H1 (cell line): ENCODE data around the gene HSF4. TPM values are rescaled to one million over a fixed set of nuclear protein-coding genes. Genes with fewer than 3 reads are reported as not detected.
A peak's percentile ranks its signal among the peaks of the same experiment; 100 is the strongest.

Experiments
- CTCF ChIA-PET: fragments of 300-600 bp; sonication (Branson Sonifier 250); formaldehyde crosslinking; loops from one replicate; lab custom pipeline; 2021; ENCODE audit not compliant: partially characterized antibody; lab: Charles Lee
- POLR2A ChIA-PET: fragments of 300-600 bp; sonication (Branson Sonifier 250); formaldehyde crosslinking; loops from one replicate; lab custom pipeline; 2021; ENCODE audit warnings: inconsistent platforms; ENCODE audit not compliant: partially characterized antibody; lab: Charles Lee
- DNase-seq, 2 experiments: peaks; one replicate each; pipeline versions ENCODE4 v3.0.0 to v3.0.0-alpha.2; 2010 to 2022; ENCODE audit warnings: low spot score in 2 of 2, low read depth in 1 of 2, mixed read lengths in 1 of 2
- FAIRE-seq: peaks from 2 replicates; lab custom pipeline; 2011; peaks lifted over from hg19 to GRCh38; lab: Jason Lieb, UNC
- H2AFZ ChIP-seq: 2 replicates; pipeline ENCODE4 v1.8.1; 2012; ENCODE audit warnings: low read length, inconsistent platforms
- H2AK5ac ChIP-seq: 2 replicates; pipeline ENCODE4 v1.6.1; 2013; ENCODE audit warnings: low read depth, low read length
- H2BK120ac ChIP-seq: replicated peaks from 2 replicates; pipeline ENCODE3; 2013; ENCODE audit warnings: low read depth, low read length, inconsistent platforms
- H2BK12ac ChIP-seq: 2 replicates; pipeline ENCODE4 v1.6.1; 2013; ENCODE audit warnings: low read depth, low read length
- H2BK15ac ChIP-seq: 2 replicates; pipeline ENCODE4 v1.6.1; 2013; ENCODE audit warnings: low read length
- H2BK20ac ChIP-seq: 2 replicates; pipeline ENCODE4 v1.6.1; 2013; ENCODE audit warnings: low read length
- H2BK5ac ChIP-seq: 2 replicates; pipeline ENCODE4 v1.6.1; 2013; ENCODE audit warnings: low read depth, low read length
- H3K14ac ChIP-seq: 2 replicates; pipeline ENCODE4 v1.6.1; 2013; ENCODE audit warnings: inconsistent platforms; ENCODE audit not compliant: insufficient read length
- H3K18ac ChIP-seq: 2 replicates; pipeline ENCODE4 v1.6.1; 2013; ENCODE audit warnings: low read length; ENCODE audit errors: extremely low read depth
- H3K23ac ChIP-seq: 2 replicates; pipeline ENCODE4 v1.6.1; 2013; ENCODE audit warnings: inconsistent platforms; ENCODE audit not compliant: insufficient read length
- H3K23me2 ChIP-seq: 2 replicates; pipeline ENCODE4 v1.6.1; 2013; ENCODE audit warnings: low read depth, low read length
- H3K27ac ChIP-seq: 2 replicates; pipeline ENCODE4 v1.6.1; 2011; ENCODE audit warnings: low read depth, low read length, inconsistent platforms
- H3K27me3 ChIP-seq, 4 experiments: replicated peaks in 1 of 4; 1 replicate in 1 of 4; 2 replicates in 3 of 4; pipeline versions ENCODE4 v1.6.1 to v1.8.1; 2011 to 2013; ENCODE audit warnings: low read length in 3 of 4, mild to moderate bottlenecking in 3 of 4, inconsistent platforms in 2 of 4, mixed read lengths in 2 of 4, moderate library complexity in 1 of 4; ENCODE audit not compliant: control insufficient read depth in 3 of 4, insufficient read depth in 3 of 4; ENCODE audit errors: extremely low read depth in 1 of 4
- H3K36me3 ChIP-seq, 4 experiments: 2 replicates each; pipeline versions ENCODE4 v1.6.1 to v1.8.1; 2011 to 2013; ENCODE audit warnings: mild to moderate bottlenecking in 4 of 4, low read length in 3 of 4, moderate library complexity in 2 of 4, control low read depth in 1 of 4, inconsistent platforms in 1 of 4; ENCODE audit not compliant: insufficient read depth in 4 of 4, control insufficient read depth in 2 of 4
- H3K4ac ChIP-seq: replicated peaks from 2 replicates; pipeline ENCODE3; 2013; ENCODE audit warnings: low read length, low read depth, mixed read lengths, inconsistent platforms; ENCODE audit not compliant: insufficient read length
- H3K4me1 ChIP-seq, 4 experiments: replicated peaks in 1 of 4; 1 replicate in 1 of 4; 2 replicates in 3 of 4; pipeline versions ENCODE4 v1.6.1 to v1.8.1; 2011 to 2013; ENCODE audit warnings: low read length in 3 of 4, inconsistent platforms in 2 of 4, mixed read lengths in 1 of 4; ENCODE audit not compliant: insufficient read depth in 4 of 4, control insufficient read depth in 3 of 4
- H3K4me2 ChIP-seq, 2 experiments: 2 replicates each; pipeline versions ENCODE4 v1.6.1 to v1.8.1; 2011 to 2013; ENCODE audit warnings: low read depth in 2 of 2, low read length in 2 of 2, control low read depth in 1 of 2, inconsistent platforms in 1 of 2, mild to moderate bottlenecking in 1 of 2; ENCODE audit not compliant: insufficient read depth in 1 of 2
- H3K4me3 ChIP-seq, 4 experiments: fragments of 200-600, 300-600 bp in 1 of 4; sonication (generic), shearing (Covaris generic), sonication (Bioruptor Twin) in 1 of 4; 2 replicates each; pipeline versions ENCODE4 v1.5.1 to v1.8.1; 2011 to 2016; ENCODE audit warnings: low read length in 4 of 4, low read depth in 3 of 4, control low read depth in 2 of 4, inconsistent platforms in 2 of 4, mild to moderate bottlenecking in 2 of 4, mixed read lengths in 1 of 4, moderate library complexity in 1 of 4; ENCODE audit not compliant: insufficient read depth in 2 of 4; ENCODE audit errors: extremely low read depth in 1 of 4
- H3K56ac ChIP-seq: replicated peaks from 2 replicates; pipeline ENCODE3; 2013; ENCODE audit warnings: low read depth, mild to moderate bottlenecking, mixed read lengths, low read length, inconsistent platforms; ENCODE audit not compliant: insufficient read length
- H3K79me1 ChIP-seq: 2 replicates; pipeline ENCODE4 v1.6.1; 2013; ENCODE audit warnings: low read depth, low read length, control low read depth
- H3K79me2 ChIP-seq, 2 experiments: 2 replicates each; pipeline versions ENCODE4 v1.6.1 to v1.8.1; 2012 to 2013; ENCODE audit warnings: low read length in 2 of 2, mild to moderate bottlenecking in 2 of 2, inconsistent platforms in 1 of 2; ENCODE audit not compliant: insufficient read depth in 2 of 2, control insufficient read depth in 1 of 2
- H3K9ac ChIP-seq, 4 experiments: replicated peaks in 1 of 4; 1 replicate in 1 of 4; 2 replicates in 3 of 4; pipeline versions ENCODE4 v1.6.1 to v1.8.1; 2011 to 2013; ENCODE audit warnings: low read depth in 3 of 4, low read length in 3 of 4, control low read depth in 2 of 4, mild to moderate bottlenecking in 2 of 4, moderate library complexity in 2 of 4, inconsistent platforms in 1 of 4; ENCODE audit errors: extremely low read depth in 1 of 4
- H3K9me3 ChIP-seq, 2 experiments: 2 replicates each; pipeline versions ENCODE4 v1.6.1 to v1.8.1; 2012 to 2013; ENCODE audit warnings: mild to moderate bottlenecking in 2 of 2, moderate library complexity in 2 of 2, control low read depth in 1 of 2, inconsistent platforms in 1 of 2, low read depth in 1 of 2, low read length in 1 of 2, mixed read lengths in 1 of 2; ENCODE audit not compliant: insufficient read depth in 2 of 2
- H4K20me1 ChIP-seq, 2 experiments: replicated peaks in 1 of 2; 2 replicates each; pipeline versions ENCODE3 to v1.8.1; 2011 to 2013; ENCODE audit warnings: inconsistent platforms in 2 of 2, low read length in 2 of 2, mild to moderate bottlenecking in 1 of 2; ENCODE audit not compliant: insufficient read depth in 2 of 2, control insufficient read depth in 1 of 2
- H4K5ac ChIP-seq: 2 replicates; pipeline ENCODE4 v1.6.1; 2013; ENCODE audit warnings: low read length, low read depth, mixed read lengths, inconsistent platforms; ENCODE audit not compliant: insufficient read length
- H4K8ac ChIP-seq: 2 replicates; pipeline ENCODE4 v1.8.0; 2013; ENCODE audit warnings: mild to moderate bottlenecking, moderate library complexity, low read length, inconsistent platforms; ENCODE audit not compliant: insufficient read depth; ENCODE audit errors: extremely low read depth
- H4K91ac ChIP-seq: replicated peaks from 2 replicates; pipeline ENCODE3; 2013; ENCODE audit warnings: low read length, mixed read lengths, inconsistent platforms; ENCODE audit not compliant: insufficient read length
- ATF3 ChIP-seq: IDR thresholded peaks from 2 replicates; pipeline ENCODE4 v1.6.1; 2011; ENCODE audit warnings: low read depth, mild to moderate bottlenecking, low read length; ENCODE audit not compliant: insufficient read depth
- CBX5 ChIP-seq: fragments of 300-800, 300-1000 bp; sonication (generic); IDR thresholded peaks from 2 replicates; pipeline ENCODE4 v1.7.1; 2016; ENCODE audit warnings: antibody characterized with exemption, low read length, low read depth
- CHD2 ChIP-seq: IDR thresholded peaks from 2 replicates; pipeline ENCODE4 v1.6.1; 2012; ENCODE audit warnings: low read length, improper control_type of control experiment
- HDAC2 ChIP-seq, 2 experiments: fragments of 300-600 bp in 1 of 2; sonication (generic) in 1 of 2; IDR thresholded peaks; 2 replicates each; pipeline ENCODE4 v1.6.1; 2011 to 2012; ENCODE audit warnings: low read depth in 2 of 2, low read length in 2 of 2, mild to moderate bottlenecking in 2 of 2, moderate library complexity in 2 of 2, borderline replicate concordance in 1 of 2, inconsistent platforms in 1 of 2
- SIN3A ChIP-seq, 2 experiments: IDR thresholded peaks in 1 of 2; conservative IDR thresholded peaks in 1 of 2; 2 replicates each; pipeline ENCODE4 v1.6.1; 2011 to 2012; ENCODE audit warnings: low read length in 2 of 2, improper control_type of control experiment in 1 of 2, low read depth in 1 of 2, mild to moderate bottlenecking in 1 of 2
- TEAD4 ChIP-seq: IDR thresholded peaks from 2 replicates; pipeline ENCODE4 v1.6.1; 2012; ENCODE audit warnings: low read depth, low read length, inconsistent platforms, mixed read lengths
- YY1 ChIP-seq: IDR thresholded peaks from 2 replicates; pipeline ENCODE4 v1.6.1; 2011; ENCODE audit warnings: low read depth, mild to moderate bottlenecking, low read length
- WGBS, 2 experiments: shearing (Covaris generic) in 1 of 2; methylation state at CpG; one replicate each; pipeline versions ENCODE4 v1.1.6 to v1.1.7; 2013 to 2015; ENCODE audit warnings: low lambda C conversion rate in 2 of 2, mixed read lengths in 2 of 2, inconsistent platforms in 1 of 2, low coverage in 1 of 2, missing lambda C conversion rate in 1 of 2; ENCODE audit not compliant: insufficient replicate concordance in 2 of 2, insufficient coverage in 1 of 2, insufficient read length in 1 of 2; ENCODE audit errors: extremely low coverage in 1 of 2, missing lambda C conversion rate in 1 of 2; 5-methylcytosine and 5-hydroxymethylcytosine counted together
- polyA plus RNA-seq, 7 experiments: library from polyadenylated mRNA; depleted of rRNA in 3 of 7; stranded (reverse) in 5 of 7; unstranded in 2 of 7; fragments of >200 nt in 5 of 7; fragments of 200-250 nt in 2 of 7; gene quantifications; 1 replicate in 5 of 7; 2 replicates in 1 of 7; 4 replicates in 1 of 7; pipeline versions ENCODE4 v1.2.1 to v1.2.3, GENCODE V29; 2011 to 2013; ENCODE audit warnings: missing spikeins in 2 of 7, mixed read lengths in 2 of 7
- total RNA-seq: library from RNA; stranded (reverse); fragmentation: NEBNext Ultra II Directional; extraction: Animal tissue kit (Norgen Biotek cat#: 25700); gene quantifications from 2 replicates; pipeline ENCODE4 v1.2.1, GENCODE V29; 2021
- TF ChIP-seq, protein P1 (sequence below): IDR thresholded peaks from 2 replicates; pipeline ENCODE4 v1.6.1; 2012; ENCODE audit warnings: inconsistent platforms
- TF ChIP-seq, protein P2 (sequence below): IDR thresholded peaks from 2 replicates; pipeline ENCODE4 v1.6.1; 2012; ENCODE audit warnings: inconsistent platforms

Gene HSF4
- total and polyA plus RNA-seq, 2 of the 8 experiments (the other 6 are each of a cell fraction or from before 2014, with no cell fraction given): 0.14 TPM; not detected in 1

GRCh38 chr16:67150833-67151396 lies 13.6 kb upstream of the HSF4 start, which contains the start of gene B3GNT9:
B3GNT9 (minus strand) TSS chr16:67150998; CDS start chr16:67150485, 513 bp downstream.
- no peaks in the 10 kb centered on the region; a peak in 1 of 4 replicates for H3K9me3 ChIP-seq
- no peaks in the 10 kb centered on the region for H3K79me2 ChIP-seq
- peaks cover 0 to 13% (median 9%) of the 10 kb centered on the region in 4 experiments; a peak in 5 of 7 replicates for H3K4me1 ChIP-seq
- no peak within 1 kb of the TSS; the same call in 1 of the 2 replicates for H2BK5ac ChIP-seq
- WGBS, 2 experiments: 2% methylated on average over 33 of the region's 34 CpGs; no CpG with 5 or more reads in 1 of the 2 experiments
- peak within 1 kb of the TSS; percentile 62 to 75 (median 72) for H3K4me3 ChIP-seq
- H3K4me2 ChIP-seq: peak within 1 kb of the TSS; percentile 80 to 92
- H3K18ac ChIP-seq: peak within 1 kb of the TSS; percentile 97
- peak within 1 kb of the TSS; percentile 97; the same call in 1 of the 2 replicates for H2BK15ac ChIP-seq
- H3K56ac ChIP-seq: peak within 1 kb of the TSS; percentile 39
- peak in 1 of 2 experiments; percentile 88 for DNase-seq
- no peak within 1 kb of the TSS for H3K14ac ChIP-seq
- H3K79me1 ChIP-seq: no peaks in the 10 kb centered on the region
- H2AK5ac ChIP-seq: no peak within 1 kb of the TSS
- peak within 1 kb of the TSS in 3 of 4 experiments; percentile 15 to 45 (median 42); a peak in 5 of 7 replicates for H3K9ac ChIP-seq
- peaks cover 6 to 30% of the 10 kb centered on the region in 2 experiments for H4K20me1 ChIP-seq
- H2BK12ac ChIP-seq: peak within 1 kb of the TSS; percentile 39; the same call in 1 of the 2 replicates
- ChIA-PET POLR2A (interaction anchor here (0.8 to 2.5 kb wide), 11 partner anchors 10 to 175 kb away, joined by 3 to 12 read pairs (median 4); partner anchors contain the start of gene HSF4), CTCF (interaction anchor here (0.6 to 14.1 kb wide), 25 partner anchors 10 to 363 kb away, joined by 3 to 291 read pairs (median 4); partner anchors contain the start of genes CES3, FBXL8, HSF4 and NOL3)
- H2BK20ac ChIP-seq: no peak within 1 kb of the TSS
- peak within 1 kb of the TSS; percentile 47 for H3K4ac ChIP-seq
- no peak for FAIRE-seq
- H3K27me3 ChIP-seq: peaks cover 34 to 56% (median 47%) of the 10 kb centered on the region in 4 experiments
- H3K23me2 ChIP-seq: peaks cover 17% of the 10 kb centered on the region; the same call in 1 of the 2 replicates
- H3K23ac ChIP-seq: no peak within 1 kb of the TSS
- H4K91ac ChIP-seq: no peak within 1 kb of the TSS
- peak within 1 kb of the TSS; percentile 83 for H4K5ac ChIP-seq
- H3K27ac ChIP-seq: no peak within 1 kb of the TSS
- peak within 1 kb of the TSS; percentile 96 for H4K8ac ChIP-seq
- H2AFZ ChIP-seq: peak within 1 kb of the TSS; percentile 95; the same call in 1 of the 2 replicates
- peaks cover 8 to 15% (median 12%) of the 10 kb centered on the region in 4 experiments; a peak in 5 of 8 replicates for H3K36me3 ChIP-seq
- peak within 1 kb of the TSS; percentile 75 for H2BK120ac ChIP-seq
- TF ChIP-seq, protein P1, sequence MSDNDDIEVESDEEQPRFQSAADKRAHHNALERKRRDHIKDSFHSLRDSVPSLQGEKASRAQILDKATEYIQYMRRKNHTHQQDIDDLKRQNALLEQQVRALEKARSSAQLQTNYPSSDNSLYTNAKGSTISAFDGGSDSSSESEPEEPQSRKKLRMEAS: peak; percentile 78; the same call in 1 of the 2 replicates
- no peak for TF ChIP-seq TEAD4
- TF ChIP-seq SIN3A (conservative IDR thresholded peaks at IDR 0.05 in 1 of 2, IDR thresholded peaks at IDR 0.05 in 1 of 2; ENCODE audit: low read depth in 1 of 2, low read length in 2 of 2): peak in 1 of 2 experiments; percentile 22; a peak in 1 of 4 replicates
- TF ChIP-seq CBX5: no peak
- 0 out of 2 replicates have a peak, but pooled peaks have one; percentile 36 for TF ChIP-seq YY1
- TF ChIP-seq, protein P2, sequence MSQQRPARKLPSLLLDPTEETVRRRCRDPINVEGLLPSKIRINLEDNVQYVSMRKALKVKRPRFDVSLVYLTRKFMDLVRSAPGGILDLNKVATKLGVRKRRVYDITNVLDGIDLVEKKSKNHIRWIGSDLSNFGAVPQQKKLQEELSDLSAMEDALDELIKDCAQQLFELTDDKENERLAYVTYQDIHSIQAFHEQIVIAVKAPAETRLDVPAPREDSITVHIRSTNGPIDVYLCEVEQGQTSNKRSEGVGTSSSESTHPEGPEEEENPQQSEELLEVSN: peak; percentile 59
- TF ChIP-seq HDAC2 (IDR thresholded peaks at IDR 0.05; ENCODE audit: borderline replicate concordance in 1 of 2, low read depth in 2 of 2, low read length in 2 of 2): 0 out of 4 replicates have a peak, but pooled peaks of 1 of the 2 experiments have one; percentile 20
- 0 out of 2 replicates have a peak, but pooled peaks have one; percentile 59 for TF ChIP-seq ATF3
- no peak for TF ChIP-seq CHD2
